ENCODE results near the gene DSG2.

Gene DSG2

GRCh38 chr18:31558567-31558966, 60.6 kb downstream of the DSG2 start:
- no peak for DNase-seq

GRCh38 chr18:31562726-31563125, 64.7 kb downstream of the DSG2 start:
- DNase-seq = no peak

- no peak for DNase-seq
These were observed 65.8 kb downstream of the DSG2 start for GRCh38 chr18:31563778-31564177.

DNA sequence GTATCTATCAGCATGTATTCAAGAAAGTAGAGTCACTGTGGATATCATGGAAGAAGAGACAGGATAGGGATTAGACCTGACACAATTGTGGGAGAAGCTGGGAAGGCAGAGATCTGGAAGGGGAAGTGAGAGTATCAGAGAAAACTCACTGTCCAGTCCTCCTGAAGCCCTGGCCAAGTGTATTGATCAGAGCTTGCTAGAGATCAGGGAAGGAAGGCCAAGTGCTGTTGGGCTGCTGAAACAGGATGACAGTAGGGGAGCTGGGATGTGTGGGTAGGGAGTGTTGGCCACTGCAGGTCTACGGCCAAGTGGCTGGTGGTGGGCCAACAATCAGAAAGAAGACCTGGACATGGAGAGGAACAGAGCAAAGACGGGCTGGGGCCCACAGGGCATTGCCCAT, 67.4 kb downstream of the DSG2 start:
- no peak for DNase-seq

DNA sequence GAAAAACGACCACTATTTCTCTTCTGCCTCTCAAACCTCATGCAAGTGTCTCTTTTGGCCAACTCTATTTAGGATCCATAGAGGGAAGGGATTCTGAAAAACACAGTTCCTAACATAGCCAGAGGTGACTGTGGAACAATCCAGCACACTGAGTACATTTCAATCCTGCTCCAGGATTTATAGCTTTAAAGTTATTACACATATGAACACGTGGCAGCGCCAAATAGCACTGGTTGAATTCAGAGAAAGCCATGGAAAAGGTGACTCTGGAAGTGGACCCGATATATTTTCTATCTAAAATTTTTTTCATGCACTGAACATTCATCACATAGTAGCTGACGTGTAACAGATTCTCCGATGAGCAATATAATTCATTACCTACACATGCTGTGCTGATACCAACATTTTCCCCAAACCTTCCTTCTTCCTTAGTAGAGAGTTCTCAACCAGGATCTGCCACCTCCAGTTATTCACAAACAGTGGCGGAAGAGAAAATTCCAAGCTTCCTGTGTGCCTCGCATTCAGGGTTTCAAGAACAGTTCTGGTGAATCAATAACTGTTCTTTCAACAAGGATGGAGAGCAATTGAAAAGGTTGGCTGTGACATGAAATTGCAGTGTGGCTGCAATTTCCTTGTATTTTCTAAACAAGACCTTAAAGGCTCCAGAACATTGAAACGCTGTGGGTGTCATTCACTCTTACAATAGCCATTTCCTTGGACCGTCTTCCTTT, 68.0 kb downstream of the DSG2 start:
- no peak for DNase-seq

DNA sequence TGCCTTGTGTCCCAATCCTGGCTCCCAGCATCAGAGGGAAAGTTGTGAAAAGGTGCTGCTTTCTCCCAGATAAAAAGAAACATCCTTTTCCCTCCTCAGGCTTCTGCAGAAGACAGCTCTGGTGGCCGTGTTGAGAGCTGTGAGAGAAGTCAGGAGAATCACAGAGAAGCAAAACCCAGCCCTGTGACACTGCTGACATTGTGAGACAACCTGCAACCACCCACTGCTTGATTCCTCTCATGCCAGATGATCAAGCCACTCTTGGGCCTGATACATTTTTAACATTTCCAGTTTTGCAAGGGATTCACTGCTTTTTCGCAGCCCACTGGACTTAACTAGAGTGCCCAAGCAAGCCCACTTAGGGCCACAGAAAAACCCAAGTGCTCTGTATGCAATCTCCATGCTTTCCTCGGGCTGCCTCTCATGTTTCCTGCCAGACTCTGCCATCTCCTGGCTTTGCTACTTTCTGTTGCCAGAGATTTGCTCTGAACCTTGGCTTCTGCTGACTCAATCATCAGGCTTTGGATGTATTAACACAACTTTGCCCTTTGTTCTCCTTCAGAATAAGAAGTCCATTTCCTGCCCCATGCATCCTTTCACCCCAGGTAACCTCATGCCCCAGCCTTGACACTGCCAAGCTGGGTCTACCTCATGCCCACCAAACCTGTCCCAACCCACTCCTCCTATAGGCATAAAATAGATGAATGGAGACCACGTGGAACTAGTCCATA, 68.8 kb downstream of the DSG2 start:
- DNase-seq = no peak

GRCh38 chr18:31572368-31572767, 74.4 kb downstream of the DSG2 start:
- no peak for DNase-seq

GRCh38 chr18:31573051-31573450, 75.1 kb downstream of the DSG2 start:
- no peak for DNase-seq

GRCh38 chr18:31574359-31574758, 76.4 kb downstream of the DSG2 start:
- no peak for DNase-seq

GRCh38 chr18:31575515-31576257, 77.7 kb downstream of the DSG2 start:
- DNase-seq = no peak

- no peak for DNase-seq
These were observed 78.7 kb downstream of the DSG2 start for GRCh38 chr18:31576670-31577069.

GRCh38 chr18:31577195-31577594, 79.2 kb downstream of the DSG2 start:
- no peak for DNase-seq

DNA sequence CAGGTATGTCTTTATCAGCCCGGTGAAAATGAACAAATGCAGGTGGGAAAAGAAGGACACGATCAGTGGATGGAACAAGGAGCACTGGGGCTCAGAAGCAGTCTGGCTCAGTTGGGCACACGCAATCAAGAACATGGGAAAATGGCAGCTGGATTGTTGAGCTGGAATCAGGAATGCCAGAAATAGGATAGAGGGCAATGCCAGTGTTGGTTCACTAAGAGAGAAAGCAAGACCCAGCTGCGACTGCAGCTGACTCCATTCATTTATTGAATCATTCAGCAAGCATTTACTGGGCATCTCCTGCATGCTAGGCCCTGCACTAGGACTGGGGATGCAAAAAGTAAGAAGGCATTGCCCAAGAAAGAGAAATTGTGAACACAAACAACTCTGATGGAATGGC, 80.1 kb downstream of the DSG2 start:
- DNase-seq = no peak

DNA sequence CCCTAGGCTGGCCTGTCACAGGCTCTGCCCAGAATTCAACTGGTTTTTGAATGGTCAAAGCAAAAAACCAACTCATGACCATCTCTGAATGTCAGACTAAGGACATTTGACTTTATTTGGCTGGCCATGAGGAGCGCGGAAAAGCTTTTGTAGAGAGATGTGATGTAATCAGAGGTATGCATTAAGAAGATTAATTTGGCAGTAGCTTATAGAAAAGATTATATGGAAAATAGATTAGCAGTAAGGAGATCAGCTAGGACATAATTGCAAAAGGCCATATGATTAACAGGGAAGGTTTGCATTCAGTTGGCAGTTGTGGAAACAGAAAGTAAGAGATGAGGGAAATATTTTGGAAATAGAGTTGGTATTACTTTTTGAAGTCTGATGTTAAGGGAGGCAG, 81.4 kb downstream of the DSG2 start:
- DNase-seq = no peak

DNA sequence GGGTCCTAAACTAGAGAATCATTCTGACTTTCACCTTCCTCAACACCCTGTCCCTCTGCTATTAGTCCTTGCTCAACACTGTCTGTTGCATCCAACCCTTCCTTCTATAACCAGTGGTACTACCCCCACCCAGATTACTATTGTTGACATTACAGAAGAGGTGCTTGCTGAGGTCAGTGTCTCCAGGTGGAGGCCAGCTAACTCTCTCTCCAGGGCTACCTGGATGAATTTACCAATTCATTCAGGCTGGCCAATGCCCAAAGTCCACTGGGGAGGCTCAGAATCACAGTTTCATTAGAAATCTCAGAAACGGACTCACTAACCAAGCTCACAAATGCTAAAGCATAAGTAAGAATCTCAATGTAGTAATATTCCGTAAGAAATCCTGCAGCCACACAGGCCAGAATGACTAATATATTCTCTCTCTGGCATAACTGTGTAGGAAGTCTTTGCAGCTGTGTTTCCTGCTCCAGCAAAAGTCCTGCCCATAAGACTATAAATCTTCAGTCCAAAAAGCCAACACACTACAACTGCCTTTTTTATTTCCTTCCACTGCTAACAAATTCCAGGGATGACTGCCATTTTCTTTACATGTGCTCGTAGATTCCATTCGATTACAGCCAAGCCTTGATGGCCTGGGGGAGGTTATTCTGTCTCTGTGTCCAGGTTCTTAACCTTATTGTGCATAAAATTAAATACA, 83.7 kb downstream of the DSG2 start:
- no peak for DNase-seq

GRCh38 chr18:31583185-31583854, 85.3 kb downstream of the DSG2 start:
- DNase-seq = no peak

- no peak for DNase-seq
These were observed 88.0 kb downstream of the DSG2 start for GRCh38 chr18:31585991-31586390.

- DNase-seq = no peak
These were observed 88.6 kb downstream of the DSG2 start for GRCh38 chr18:31586616-31587015.

GRCh38 chr18:31587529-31587928, 89.6 kb downstream of the DSG2 start:
- no peak for DNase-seq

- no peak for DNase-seq
These were observed 92.6 kb downstream of the DSG2 start for GRCh38 chr18:31590570-31590969.

DNA sequence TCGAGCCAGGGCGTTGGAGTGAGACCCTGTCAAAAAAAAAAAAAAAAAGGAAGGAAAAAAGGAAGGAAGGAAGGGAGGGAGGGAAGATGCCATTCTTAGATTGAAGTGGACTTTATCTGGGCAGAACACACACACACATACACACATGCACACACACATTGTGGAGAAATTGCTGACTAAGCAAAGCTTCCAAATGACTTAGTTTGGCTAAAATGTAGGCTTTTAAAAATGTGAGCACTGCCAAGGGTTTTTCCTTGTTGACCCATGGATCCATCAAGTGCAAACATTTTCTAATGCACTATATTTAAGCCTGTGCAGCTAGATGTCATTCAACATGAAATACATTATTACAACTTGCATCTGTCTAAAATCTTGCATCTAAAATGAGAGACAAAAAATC, 93.1 kb downstream of the DSG2 start:
- DNase-seq = no peak

DNA sequence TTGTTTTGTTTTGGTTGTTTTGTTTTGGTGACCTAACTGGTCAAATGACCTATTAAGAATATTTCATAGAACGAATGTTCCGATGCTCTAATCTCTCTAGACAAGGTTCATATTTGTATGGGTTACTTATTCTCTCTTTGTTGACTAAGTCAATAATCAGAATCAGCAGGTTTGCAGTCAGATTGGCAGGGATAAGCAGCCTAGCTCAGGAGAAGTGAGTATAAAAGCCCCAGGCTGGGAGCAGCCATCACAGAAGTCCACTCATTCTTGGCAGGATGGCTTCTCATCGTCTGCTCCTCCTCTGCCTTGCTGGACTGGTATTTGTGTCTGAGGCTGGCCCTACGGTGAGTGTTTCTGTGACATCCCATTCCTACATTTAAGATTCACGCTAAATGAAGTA, 93.7 kb downstream of the DSG2 start, which contains the start of gene TTR:
TTR (plus strand) TSS at position 250 of the 400 bp plus-strand sequence; CDS start at position 276, 26 bp downstream.
- DNase-seq = no peak

All from activated CD4-positive, alpha-beta T cell treated with anti-CD3 and anti-CD28 coated beads, Interleukin-2, amount 50 U/mL, for 1 hour (primary cell).